HG02840 (cell line): ENCODE measurements around the gene GABRP.

Experiments
- ATAC-seq: cut with Tn5 transposase; IDR thresholded peaks from one replicate; pipeline ENCODE4 v1.9.1; 2021; ENCODE audit warnings: mild to moderate bottlenecking, moderate library complexity, moderate number of reproducible peaks; ENCODE audit not compliant: unreplicated experiment, low FRiP score

Gene GABRP

GRCh38 chr5:170783498-170784247 lies at the start of gene GABRP:
GABRP (plus strand) TSS chr5:170783725; CDS start chr5:170788616, 4,891 bp downstream.
- ATAC-seq = no peak

GRCh38 chr5:170736966-170737365 lies 46.6 kb upstream of the GABRP start:
- no peak for ATAC-seq

- no peak for ATAC-seq
These were observed 45.9 kb upstream of the GABRP start for GRCh38 chr5:170737591-170737990.

- ATAC-seq = no peak
These were observed 44.7 kb upstream of the GABRP start for GRCh38 chr5:170738840-170739239.

GRCh38 chr5:170739446-170739845 lies 44.1 kb upstream of the GABRP start:
- ATAC-seq = no peak

GRCh38 chr5:170740551-170741205 lies 42.8 kb upstream of the GABRP start:
- ATAC-seq = no peak

- ATAC-seq = no peak
These were observed 41.7 kb upstream of the GABRP start for GRCh38 chr5:170741801-170742200.

- no peak for ATAC-seq
These were observed 39.7 kb upstream of the GABRP start for GRCh38 chr5:170743876-170744212.

GRCh38 chr5:170745481-170746071 lies 37.9 kb upstream of the GABRP start:
- ATAC-seq = no peak

GRCh38 chr5:170746075-170746960 lies 37.2 kb upstream of the GABRP start:
- no peak for ATAC-seq

- ATAC-seq = no peak
These were observed 36.6 kb upstream of the GABRP start for GRCh38 chr5:170746961-170747340.

- no peak for ATAC-seq
These were observed 36.2 kb upstream of the GABRP start for GRCh38 chr5:170747357-170747756.

- no peak for ATAC-seq
These were observed 35.7 kb upstream of the GABRP start for GRCh38 chr5:170747851-170748250.

GRCh38 chr5:170748951-170749471 lies 34.5 kb upstream of the GABRP start:
- no peak for ATAC-seq

GRCh38 chr5:170749911-170750431 lies 33.6 kb upstream of the GABRP start:
- ATAC-seq = no peak

- no peak for ATAC-seq
These were observed 32.7 kb upstream of the GABRP start for GRCh38 chr5:170750791-170751190.

- ATAC-seq = no peak
These were observed 31.9 kb upstream of the GABRP start for GRCh38 chr5:170751631-170752030.

- no peak for ATAC-seq
These were observed 31.0 kb upstream of the GABRP start for GRCh38 chr5:170752257-170753215.

GRCh38 chr5:170753311-170753710 lies 30.2 kb upstream of the GABRP start:
- no peak for ATAC-seq
